Iris pigment epithelial cell (primary cell): ENCODE results near the gene TRIM10.

Source experiments
- DNase-seq: peaks from one replicate; pipeline ENCODE4 v3.0.0-alpha.2; 2011; ENCODE audit warnings: low read depth

TRIM10 gene, protein sequence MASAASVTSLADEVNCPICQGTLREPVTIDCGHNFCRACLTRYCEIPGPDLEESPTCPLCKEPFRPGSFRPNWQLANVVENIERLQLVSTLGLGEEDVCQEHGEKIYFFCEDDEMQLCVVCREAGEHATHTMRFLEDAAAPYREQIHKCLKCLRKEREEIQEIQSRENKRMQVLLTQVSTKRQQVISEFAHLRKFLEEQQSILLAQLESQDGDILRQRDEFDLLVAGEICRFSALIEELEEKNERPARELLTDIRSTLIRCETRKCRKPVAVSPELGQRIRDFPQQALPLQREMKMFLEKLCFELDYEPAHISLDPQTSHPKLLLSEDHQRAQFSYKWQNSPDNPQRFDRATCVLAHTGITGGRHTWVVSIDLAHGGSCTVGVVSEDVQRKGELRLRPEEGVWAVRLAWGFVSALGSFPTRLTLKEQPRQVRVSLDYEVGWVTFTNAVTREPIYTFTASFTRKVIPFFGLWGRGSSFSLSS

DNA sequence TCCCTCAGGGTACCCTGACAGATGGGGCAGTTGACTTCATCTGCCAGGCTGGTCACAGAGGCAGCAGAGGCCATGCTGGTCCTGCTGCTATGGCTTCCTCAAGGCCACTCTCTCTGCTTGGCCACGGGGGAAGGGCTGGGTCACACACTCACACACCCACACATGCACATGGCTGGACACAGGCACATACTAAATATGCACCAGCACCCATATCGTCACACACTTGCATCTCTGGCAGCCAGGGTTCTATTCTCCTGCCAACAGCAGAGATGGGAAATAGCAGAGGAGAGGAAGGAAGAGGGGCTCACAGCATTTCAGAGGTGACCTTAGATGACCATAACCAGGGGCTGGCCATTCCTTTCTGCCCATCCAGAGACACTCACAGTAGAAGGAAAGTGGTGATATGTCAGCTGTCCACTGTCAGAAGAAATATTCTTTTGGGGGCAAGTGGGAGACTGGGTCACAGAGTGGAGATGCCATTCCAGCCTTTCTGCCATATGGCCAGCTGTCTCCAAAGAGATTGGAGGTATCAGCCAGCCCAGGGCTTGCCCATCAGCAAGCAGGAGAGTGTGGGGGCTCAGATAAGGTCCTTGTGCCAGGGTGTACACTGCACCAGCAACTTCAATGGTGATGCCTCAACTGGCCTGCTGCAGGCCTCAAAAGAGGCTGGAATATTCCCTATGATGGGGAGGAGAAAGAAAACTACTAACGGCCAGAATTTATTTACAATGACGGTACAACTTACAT, at the start of gene TRIM10:
Gene TRIM10, minus strand, starts transcription at position 427 of the 747 bp plus-strand sequence. Its CDS starts 353 bp downstream, at position 74.
- DNase-seq, result no peak

DNA sequence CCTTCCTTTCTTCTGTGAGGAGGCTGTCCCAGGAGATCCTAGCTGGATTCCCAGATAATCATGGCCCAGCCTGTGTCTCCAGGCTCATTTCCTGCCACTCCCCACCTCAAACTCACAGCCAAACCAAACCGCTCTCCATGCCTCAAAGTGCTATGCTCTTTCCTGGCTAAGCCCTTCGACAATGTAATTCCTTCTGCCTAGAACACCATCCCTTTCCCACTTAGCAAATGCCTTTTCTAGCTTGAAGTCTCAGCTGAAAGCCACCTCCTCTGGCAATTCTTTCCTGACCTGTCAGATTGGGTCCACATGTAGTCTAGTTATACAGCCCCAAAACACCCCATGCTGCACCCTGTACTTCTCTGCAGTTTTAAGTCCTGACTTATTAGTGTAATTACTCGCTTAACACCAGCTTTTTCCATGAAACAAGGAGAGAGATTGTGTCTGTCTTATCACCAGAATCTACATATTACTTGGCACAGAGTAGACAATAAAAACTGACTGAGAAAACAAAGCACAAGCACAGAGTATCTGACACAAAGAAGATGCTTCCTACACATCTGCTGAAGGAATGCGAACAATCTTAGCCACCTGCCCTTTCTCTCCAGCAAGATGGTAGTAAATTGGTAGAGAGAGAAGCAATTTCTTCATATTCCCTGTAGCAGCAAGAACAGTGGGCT, 46.7 kb upstream of the TRIM10 start:
- peak; percentile 30 for DNase-seq

DNA sequence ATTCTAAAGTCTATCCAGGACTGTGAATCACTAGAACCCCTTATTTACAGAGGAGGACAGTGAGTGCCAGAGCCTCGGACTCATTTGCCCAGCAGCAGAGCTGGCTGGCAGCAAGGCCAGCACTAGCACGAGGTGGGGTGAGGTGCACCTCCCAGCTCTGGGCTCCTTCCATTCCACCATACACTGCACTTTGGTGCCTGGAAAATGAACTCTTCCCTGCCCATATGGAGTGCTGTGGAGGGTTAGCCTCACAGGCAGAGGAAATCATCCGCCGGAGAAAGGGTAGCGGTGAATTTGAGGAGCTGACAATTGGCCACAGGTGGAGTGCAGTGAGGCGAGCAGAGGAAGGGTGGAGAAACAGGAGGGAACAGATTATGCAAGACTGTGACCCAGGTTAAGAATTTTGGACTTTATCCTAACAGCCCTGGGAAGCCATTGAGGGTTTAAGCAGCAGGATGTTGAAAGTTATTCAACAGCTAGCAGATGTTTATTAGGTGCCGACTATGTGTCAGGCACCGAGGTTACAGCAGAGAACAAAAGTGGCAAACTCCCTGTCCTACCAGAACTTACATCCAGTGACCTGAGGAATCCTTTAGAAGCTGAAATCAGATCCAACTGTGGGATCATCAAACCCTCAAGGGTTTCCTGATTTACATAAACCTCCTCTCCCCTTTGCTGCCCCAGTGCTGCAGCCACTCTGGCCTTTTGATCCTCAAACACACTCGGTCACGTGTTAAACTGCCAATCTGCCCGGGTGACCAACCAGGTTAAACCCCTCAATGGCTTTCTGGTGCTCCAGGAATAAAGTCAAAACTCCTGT, 46.0 kb upstream of the TRIM10 start:
- DNase-seq, result peak; percentile 60

DNA sequence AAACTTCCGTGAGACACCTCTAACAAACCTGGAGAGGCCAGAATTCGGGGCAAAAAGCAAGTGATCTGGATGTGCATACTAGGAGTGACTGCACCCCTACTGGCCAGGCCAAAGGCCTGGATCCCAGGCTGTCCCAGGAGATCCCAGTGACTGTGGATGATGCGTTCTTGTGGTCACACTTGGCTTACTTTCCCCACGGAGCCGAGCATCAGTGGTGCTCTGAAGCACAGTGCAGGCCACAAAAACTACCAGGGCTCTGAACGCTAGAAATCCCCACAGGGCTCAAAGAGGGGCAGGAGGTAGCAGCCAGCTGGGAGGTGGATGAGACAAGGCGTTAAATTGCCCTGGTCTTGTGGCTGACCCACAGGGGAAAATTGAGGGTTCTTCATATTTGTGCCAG, 45.1 kb upstream of the TRIM10 start:
- peak; percentile 31 for DNase-seq

DNA sequence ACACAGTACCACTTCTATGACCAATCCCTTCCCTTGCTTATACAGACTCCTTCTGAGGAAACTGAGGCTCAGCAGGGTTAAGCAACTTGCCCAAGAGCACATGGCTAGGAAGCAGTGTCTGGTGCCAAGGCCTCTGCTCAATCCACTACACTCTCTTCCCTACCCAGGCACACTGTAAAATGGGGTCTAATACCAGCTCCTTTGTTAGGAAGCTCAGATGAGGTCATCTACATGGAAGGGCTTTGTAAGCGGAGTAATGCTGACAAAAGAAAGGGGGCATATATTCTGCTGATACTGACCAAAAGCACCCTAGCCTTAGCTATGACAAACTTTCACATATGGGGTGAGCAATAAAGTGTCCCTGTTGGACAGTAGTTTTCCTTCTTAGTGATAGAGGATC, 43.1 kb upstream of the TRIM10 start:
- no peak for DNase-seq

DNA sequence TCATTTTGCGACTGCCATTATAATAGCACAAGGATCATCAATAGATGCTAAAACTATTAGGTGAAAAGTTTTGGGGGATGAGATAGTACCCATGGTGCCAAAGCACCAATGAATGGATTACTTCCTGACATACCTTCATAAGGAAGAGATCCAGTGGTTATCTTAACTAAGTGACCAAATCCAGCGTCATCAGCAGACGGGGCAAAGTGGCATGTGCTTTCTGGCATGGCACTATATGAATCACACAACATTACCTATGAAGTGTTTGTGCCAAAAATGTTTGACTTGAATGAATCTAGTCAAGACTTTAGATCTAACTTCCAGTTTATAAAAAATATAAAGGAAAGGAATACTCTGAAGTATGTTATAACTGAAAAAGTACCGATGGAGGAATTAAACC, 41.4 kb upstream of the TRIM10 start:
- DNase-seq, result no peak

DNA sequence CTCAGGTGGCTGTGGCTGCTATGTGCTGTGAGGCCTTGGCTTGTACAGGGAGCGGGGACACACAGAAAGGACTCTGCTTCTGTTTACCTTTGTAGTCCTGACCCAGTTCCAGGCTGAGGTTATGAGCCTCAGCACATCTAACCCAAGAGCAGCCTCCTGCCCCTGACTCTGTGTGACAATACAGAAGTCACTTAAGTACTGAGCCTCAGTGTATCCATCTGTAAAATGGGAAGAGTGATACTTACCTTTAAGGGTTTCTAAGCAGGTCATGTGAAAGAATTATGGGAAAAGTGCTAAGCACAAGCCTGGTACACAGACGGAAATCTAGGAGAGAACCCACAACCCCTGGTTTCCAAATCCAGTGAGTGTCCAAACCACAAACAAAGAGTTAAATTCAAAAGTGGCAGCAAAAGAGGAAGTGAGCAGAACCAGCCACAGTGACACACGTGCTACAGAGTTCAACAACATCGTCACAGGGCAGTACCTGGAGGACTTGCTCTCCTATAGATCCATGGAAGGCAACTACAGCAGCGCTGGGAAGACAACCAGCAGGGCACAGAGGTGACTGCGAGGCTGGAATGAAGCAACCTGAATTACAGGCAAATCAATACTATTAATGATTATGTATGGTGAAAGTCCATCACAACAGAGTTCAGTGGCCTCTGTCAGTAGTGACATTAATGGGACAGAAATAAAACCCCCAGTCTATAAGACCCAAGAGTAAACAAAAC, 39.7 kb upstream of the TRIM10 start:
- DNase-seq, result no peak

DNA sequence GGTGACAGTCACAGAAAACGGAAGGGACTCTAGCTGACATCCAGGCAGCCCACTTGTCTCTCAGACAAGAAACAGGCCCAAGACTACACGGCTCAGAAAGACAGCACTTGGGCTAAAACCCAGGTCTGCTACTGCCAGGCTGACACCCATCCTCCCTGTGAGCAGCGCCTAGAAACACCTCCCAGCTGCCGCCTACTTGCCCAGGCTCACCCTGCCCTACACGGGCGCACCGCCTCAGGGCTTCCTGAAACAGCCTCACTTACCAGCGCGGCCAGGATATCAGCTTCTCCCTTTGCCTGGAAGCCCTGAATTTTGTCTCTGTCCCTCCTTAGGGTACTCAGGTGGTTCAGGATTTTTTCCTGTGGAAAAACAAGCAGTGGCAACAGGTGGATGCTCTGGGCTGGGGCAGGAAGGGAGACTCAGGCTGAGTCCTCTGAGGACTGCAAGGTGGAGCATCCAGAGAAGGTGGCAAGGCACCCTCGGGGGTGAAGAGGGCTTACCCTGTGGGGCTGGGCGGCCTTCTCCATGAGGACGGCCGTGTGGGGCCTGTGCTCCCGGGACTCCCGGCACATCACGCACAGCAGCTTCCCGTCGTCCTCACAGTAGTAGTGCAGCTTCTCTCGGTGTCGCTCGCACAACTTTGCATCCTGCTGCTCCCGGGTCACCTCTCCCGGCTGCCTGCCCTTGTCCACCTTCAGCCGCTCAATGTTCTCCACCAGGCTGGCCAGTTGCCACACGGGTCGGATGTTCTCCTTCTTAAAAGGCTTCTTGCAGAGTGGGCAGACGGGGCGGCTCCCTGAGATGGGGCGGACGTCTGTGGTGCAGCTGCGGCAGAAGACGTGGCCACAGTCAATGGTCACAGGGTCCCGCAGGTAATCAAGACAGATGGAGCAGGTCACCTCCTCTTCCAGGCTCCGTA, 37.4 kb upstream of the TRIM10 start:
- no peak for DNase-seq

DNA sequence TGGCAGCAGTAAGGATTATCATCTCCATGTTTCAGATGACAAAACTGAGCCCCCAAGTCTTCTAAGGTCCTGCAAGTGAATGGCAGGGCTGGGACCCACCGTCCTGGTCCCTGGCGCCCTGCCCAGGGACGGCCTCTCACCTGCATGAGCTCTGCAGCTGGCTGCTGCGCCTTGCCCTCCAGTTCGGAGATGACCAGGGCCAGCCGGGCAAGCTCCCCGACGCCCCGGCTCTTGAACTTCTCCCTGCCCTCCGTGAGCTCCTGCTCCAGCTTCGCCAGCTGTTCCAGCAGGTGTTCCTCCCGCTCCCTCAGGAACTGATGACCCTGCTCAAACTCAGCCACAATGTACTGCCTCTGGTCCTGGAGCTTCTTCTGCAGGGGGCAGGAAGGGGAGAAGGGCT, 35.4 kb upstream of the TRIM10 start:
- no peak for DNase-seq

DNA sequence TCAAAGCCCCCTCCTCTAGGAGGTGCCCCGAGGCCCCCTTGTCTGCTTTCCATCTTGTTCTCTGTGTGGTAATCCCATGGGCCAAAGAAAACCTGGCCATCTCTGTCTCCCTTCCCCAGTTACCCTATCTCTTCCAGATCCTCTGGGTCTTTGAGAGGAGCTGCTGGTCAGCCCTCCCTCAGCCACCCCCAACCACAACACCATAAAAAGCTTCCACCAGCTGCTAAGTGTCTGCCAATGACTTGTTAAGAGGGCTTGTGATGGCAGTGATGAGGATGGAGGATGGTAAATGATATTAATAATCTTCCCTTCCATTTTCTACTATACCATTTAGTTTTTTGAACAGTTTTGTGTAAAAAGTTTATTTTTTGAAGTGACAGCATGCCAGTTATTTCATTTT, 34.9 kb upstream of the TRIM10 start:
- DNase-seq, result no peak

DNA sequence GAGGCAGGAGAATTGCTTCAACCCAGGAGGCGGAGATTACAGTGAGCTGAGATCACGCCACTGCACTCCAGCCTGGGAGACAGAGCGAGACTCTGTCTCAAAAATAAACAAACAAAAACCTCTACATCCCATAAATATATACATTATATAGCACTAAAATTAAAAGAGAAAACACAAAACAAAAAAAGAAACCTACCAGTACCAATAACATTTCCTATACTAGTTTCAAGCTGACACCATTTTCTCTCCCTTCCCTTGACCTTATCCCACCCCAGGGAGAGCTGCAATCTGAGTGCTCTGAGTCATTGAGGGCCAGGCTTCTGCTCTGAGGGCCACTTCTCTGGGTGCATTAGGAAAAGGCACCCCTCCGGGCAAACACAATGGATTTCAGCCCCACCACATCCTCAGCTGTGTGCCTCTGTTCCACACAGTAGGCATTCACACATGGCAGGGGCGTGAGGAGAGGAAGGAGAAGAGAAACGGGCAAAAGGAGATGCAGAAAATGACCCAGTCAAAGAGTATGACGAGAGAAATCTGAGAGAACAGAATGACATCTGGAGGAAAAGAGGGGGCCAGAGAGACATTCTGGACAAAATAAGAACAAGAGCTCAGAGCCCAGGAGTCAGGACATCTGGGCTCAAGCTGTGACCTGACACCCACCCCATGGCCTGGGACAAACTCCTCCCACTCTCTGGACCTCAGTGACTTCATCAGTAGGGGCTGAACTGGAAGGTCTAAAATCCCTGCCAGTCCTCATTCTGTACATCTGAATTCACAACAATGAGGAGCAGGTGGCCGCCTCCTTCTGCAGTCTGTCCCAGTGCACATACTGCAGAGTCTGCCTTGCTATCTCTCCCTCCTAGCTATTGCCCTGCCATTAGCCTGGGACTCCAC, 34.0 kb upstream of the TRIM10 start:
- DNase-seq, result peak; percentile 48

DNA sequence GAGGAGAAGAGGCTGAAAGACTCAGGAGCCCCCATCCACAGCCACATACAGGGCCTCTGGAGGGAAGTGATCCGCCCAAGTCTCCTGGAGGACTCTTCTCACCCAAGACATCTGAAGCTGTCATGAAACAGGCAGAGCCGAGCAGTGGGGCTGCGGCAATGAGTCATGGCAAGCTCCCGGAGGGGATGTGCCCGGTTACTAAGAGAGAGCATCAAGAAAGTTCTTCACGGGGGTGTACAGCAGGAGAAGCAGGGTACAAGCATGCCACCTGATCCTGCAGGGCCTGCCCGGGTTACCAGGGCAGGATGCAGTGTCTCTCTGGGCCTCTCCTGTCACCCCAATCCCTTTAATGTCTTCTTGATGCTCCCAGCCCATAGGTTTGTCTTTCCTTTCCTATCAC, 31.1 kb upstream of the TRIM10 start:
- peak; percentile 47 for DNase-seq

DNA sequence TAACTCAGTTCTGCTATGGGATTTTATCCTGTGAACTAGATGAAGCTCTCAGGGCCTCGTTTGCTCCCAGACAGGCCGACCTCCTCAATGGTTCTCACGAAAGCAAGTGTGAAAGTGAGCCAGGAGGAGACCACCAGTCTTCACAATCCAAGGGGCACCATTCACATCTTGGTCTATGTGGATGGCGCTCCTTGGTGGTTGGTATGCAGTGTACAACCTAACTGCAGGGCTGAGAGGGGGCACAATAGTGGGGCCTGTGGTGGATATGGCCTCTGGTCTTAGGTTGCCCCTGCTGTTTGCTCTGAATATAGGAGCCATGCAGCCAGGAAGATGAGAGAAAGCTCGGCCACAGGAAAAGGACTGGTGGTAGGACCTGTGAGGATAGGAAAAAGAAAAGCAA, 27.5 kb upstream of the TRIM10 start:
- no peak for DNase-seq

DNA sequence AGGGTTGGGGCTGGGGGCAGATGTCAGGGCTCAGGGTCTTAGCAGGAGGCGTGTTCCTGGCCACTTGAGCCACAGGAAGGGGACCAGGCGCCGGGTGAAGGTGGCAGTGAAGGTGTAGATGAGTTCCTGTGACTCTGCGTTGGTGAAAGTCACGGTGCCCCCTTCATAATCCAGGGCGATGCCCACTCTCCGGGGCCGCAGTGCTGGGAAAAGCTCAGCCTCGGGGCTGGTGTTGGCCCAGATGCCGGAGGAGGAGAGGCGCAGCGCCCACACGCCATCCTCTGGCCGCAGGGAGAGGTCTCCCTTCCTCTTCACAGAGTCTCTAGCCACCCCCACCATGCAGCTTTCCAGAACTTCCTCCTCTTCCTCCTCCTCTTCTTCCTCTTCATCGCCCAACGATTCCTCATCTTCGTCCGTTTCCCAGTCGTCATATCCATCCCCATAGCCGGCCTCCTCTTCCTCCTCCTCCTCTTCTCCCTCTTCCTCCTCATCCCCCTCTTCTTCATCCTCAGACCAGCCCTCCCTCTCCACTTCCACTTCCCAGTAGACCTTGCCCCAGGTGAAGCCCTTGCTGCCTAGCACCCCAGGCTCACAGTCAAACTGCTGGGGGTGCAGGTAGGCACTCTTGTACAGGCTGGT, 25.0 kb upstream of the TRIM10 start:
- no peak for DNase-seq

DNA sequence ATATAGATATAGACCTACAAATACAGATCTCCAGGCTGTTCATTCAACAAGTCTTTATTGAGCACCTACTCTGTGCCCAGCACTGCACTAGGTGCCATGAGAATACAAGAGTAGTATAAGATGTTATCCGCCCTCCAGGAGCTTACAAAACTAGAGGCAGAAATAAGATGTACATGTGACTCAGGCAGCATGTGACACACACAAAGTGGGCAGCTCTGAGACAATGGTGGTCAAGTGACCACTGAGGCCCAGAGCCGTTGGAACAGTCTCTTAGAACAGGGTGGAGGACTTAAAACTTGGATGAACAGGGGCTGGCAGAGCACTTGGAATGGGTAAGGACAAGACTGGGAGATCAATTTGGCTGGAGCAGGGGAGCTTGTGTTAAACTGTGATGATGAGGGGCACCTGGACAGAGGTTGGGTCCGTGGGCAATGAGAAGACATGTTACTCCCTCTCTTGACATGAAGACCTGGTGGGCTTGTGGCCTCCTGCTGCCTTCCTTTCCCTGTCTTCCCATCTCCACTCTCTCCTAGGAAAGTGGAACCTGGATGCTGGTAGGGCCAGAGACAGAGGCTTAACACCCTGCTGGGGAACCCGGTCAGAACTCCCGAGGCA, 23.5 kb upstream of the TRIM10 start:
- DNase-seq, result no peak

DNA sequence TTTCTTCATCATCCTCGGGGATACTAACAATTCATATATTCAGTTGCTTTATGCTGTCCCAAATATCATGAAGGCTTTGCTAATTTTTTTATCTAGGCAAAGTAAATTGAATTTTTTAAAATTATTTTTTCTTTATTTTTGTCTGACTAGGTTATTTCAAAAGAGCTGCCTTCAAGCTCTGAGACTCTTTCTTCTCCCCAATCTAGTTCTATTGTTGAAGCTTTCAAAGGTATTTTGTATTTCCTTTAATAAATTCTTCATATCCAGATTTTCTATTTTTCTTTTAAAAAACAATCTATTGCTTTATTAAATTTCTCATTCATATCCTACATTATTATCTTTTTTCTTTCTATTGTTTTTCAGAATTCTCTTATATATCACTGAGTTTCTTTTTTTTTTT, 19.1 kb upstream of the TRIM10 start:
- DNase-seq, result no peak

DNA sequence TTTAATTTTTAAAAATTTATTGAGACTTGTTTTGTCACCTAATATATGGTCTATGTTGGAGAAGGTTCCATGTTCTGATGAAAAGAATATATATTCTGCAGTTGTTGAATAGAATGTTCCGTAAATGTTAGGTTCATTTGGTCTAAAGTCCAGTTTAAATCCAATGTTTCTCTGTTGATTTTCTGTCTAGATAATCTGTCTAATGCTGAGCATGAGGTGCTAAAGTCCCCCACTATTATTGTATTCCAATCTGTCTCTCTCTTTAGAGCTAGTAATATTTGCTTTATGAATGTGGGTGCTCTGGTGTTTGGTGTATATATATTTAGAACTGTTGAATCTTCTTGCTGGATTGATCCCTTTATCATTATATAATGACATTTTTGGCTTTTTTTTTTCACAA, 17.8 kb upstream of the TRIM10 start:
- no peak for DNase-seq

DNA sequence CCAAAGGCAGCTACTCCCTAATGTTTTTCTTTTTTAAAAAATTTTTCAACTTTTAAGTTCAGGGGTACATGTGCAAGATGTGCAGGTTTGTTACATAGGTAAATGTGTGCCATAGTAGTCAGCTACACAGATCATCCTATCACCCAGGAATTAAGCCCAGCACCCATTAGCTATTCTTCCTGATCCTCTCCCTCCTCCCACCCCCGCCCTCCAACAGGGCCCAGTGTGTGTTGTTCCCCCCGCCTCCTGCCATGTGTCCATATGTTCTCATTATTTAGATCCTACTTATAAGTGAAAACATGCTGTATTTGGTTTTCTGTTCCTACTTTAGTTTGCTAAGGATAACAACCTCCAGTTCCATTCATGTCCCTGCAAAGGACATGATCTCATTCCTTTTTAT, 14.8 kb upstream of the TRIM10 start:
- no peak for DNase-seq
